Keratinocyte (primary cell): Measurements from ENCODE around the gene ASPHD2. TPM values are rescaled to one million over a fixed set of nuclear protein-coding genes. Genes with fewer than 3 reads are reported as not detected.
"Not testable (repeated sequence)": the region's sequence is repeated elsewhere in the genome, so short reads cannot be mapped to it uniquely, and the experiment has no call there.

Source experiments
- DNase-seq: peaks from one replicate; pipeline ENCODE4 v3.0.0-alpha.2; 2011; ENCODE audit warnings: low read depth, missing footprints, low spot score
- FAIRE-seq: peaks from 2 replicates; lab custom pipeline; 2011; peaks lifted over from hg19 to GRCh38; lab: Jason Lieb, UNC
- H2AFZ ChIP-seq: 2 replicates; pipeline ENCODE4 v1.6.0; 2012; ENCODE audit warnings: low read length, control low read depth, inconsistent platforms; ENCODE audit not compliant: control insufficient read depth
- H3K27ac ChIP-seq: 2 replicates; pipeline ENCODE4 v1.5.1; 2011; ENCODE audit warnings: low read length; ENCODE audit not compliant: control insufficient read depth, insufficient read depth
- H3K27me3 ChIP-seq: 3 replicates; pipeline ENCODE4 v1.6.0; 2011; ENCODE audit warnings: low read length; ENCODE audit not compliant: control insufficient read depth, insufficient read depth; ENCODE audit errors: extremely low read depth
- H3K36me3 ChIP-seq, 2 experiments: 2 replicates in 1 of 2; 3 replicates in 1 of 2; pipeline ENCODE4 v1.5.1; 2011; ENCODE audit warnings: low read length in 2 of 2, mild to moderate bottlenecking in 1 of 2; ENCODE audit not compliant: control insufficient read depth in 2 of 2, insufficient read depth in 2 of 2; ENCODE audit errors: extremely low read depth in 1 of 2
- H3K4me1 ChIP-seq: 3 replicates; pipeline ENCODE4 v1.5.1; 2011; ENCODE audit warnings: low read length; ENCODE audit not compliant: control insufficient read depth, insufficient read depth; ENCODE audit errors: extremely low read depth
- H3K4me2 ChIP-seq: 3 replicates; pipeline ENCODE4 v1.6.0; 2011; ENCODE audit warnings: low read depth, low read length; ENCODE audit not compliant: control insufficient read depth, insufficient read depth; ENCODE audit errors: extremely low read depth
- H3K4me3 ChIP-seq, 3 experiments: fragments of 200-600 bp in 1 of 3; sonication (generic) in 1 of 3; 2 replicates in 2 of 3; 3 replicates in 1 of 3; pipeline ENCODE4 v1.5.1; 2011 to 2016; ENCODE audit warnings: low read length in 3 of 3, mild to moderate bottlenecking in 3 of 3, control low read depth in 2 of 3, inconsistent platforms in 1 of 3, low read depth in 1 of 3, mixed read lengths in 1 of 3, mixed run types in 1 of 3, moderate library complexity in 1 of 3; ENCODE audit not compliant: control insufficient read depth in 2 of 3, insufficient read depth in 2 of 3; ENCODE audit errors: extremely low read depth in 1 of 3
- H3K79me2 ChIP-seq: 2 replicates; pipeline ENCODE4 v1.6.0; 2012; ENCODE audit warnings: low read length; ENCODE audit not compliant: control insufficient read depth, insufficient read depth
- H3K9ac ChIP-seq: 3 replicates; pipeline ENCODE4 v1.6.0; 2011; ENCODE audit warnings: low read length; ENCODE audit not compliant: control insufficient read depth, insufficient read depth; ENCODE audit errors: extremely low read depth
- H3K9me1 ChIP-seq: 3 replicates; pipeline ENCODE4 v1.6.0; 2011; ENCODE audit warnings: low read length; ENCODE audit not compliant: control insufficient read depth, insufficient read depth; ENCODE audit errors: extremely low read depth
- H3K9me3 ChIP-seq: 2 replicates; pipeline ENCODE4 v1.5.1; 2012; ENCODE audit warnings: low read depth, low read length; ENCODE audit not compliant: control insufficient read depth
- H4K20me1 ChIP-seq: 3 replicates; pipeline ENCODE4 v1.6.0; 2011; ENCODE audit warnings: low read length; ENCODE audit not compliant: control insufficient read depth, insufficient read depth; ENCODE audit errors: extremely low read depth
- EZH2 ChIP-seq: IDR thresholded peaks from one replicate; pipeline ENCODE4 v1.6.1; 2012; ENCODE audit warnings: inconsistent platforms, mild to moderate bottlenecking, low read length, moderate library complexity
- dilution Hi-C: fragments of 300-500 bp; cut with MboI; formaldehyde crosslinking; loops from one replicate; pipeline ENCODE4 v1.7.0; 2020; ENCODE audit warnings: low sequenced_read_pairs; ENCODE audit not compliant: extremely low pct_ligation_motif_present
- polyA plus RNA-seq, 5 experiments: library from polyadenylated mRNA; depleted of rRNA in 3 of 5; stranded (reverse) in 3 of 5; stranded (forward) in 1 of 5; unstranded in 1 of 5; fragments of >200 nt; gene quantifications; 1 replicate in 1 of 5; 2 replicates in 3 of 5; 3 replicates in 1 of 5; pipeline versions ENCODE4 v1.2.1 to v1.2.3, GENCODE V29; 2011 to 2012; ENCODE audit warnings: missing spikeins in 2 of 5, low read depth in 1 of 5, low replicate concordance in 1 of 5
- TF ChIP-seq, protein P1 (sequence below), 3 experiments: IDR thresholded peaks in 1 of 3; conservative IDR thresholded peaks in 1 of 3; optimal IDR thresholded peaks in 1 of 3; 2 replicates in 2 of 3; 3 replicates in 1 of 3; pipeline versions ENCODE3 to v1.5.1; 2011; ENCODE audit warnings: low read length in 3 of 3, mild to moderate bottlenecking in 3 of 3, moderate library complexity in 2 of 3, control low read depth in 1 of 3, inconsistent platforms in 1 of 3; ENCODE audit not compliant: insufficient read depth in 2 of 3; ENCODE audit errors: extremely low read depth in 1 of 3

The ASPHD2 gene
- polyA plus RNA-seq, 1 donor (not counting 4 experiments of a cell fraction or from before 2014, with no cell fraction given), result 3.5 TPM

DNA sequence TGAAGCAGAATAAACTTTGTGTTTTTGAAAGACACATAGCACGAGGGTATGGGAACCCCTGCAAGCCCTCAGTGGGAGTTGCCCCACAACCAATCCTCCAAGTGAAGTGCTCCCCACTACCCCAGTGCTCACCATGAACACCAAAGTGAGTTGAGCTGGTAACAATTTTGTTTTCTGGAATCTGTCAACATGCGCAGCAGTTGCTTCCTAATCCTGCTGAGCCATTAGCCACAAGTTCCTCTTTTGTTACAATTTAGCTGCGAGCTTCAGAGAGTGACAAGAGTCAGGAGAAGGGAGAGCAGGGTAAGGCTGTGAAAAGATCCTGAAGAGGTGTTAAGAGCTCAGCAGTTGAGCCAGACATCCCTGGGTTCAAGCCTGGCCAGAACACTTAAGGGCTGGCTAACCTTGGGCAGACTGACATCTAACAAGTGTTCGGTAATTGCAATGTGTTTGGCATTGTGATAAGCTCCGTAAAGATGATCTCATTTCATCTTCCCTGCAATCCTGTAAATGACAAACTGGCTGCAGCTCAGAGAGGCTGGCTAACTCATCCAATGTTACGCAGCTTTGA, 24.1 kb upstream of the ASPHD2 start:
- DNase-seq (no peak), FAIRE-seq (no peak)
- TF ChIP-seq, protein P1, sequence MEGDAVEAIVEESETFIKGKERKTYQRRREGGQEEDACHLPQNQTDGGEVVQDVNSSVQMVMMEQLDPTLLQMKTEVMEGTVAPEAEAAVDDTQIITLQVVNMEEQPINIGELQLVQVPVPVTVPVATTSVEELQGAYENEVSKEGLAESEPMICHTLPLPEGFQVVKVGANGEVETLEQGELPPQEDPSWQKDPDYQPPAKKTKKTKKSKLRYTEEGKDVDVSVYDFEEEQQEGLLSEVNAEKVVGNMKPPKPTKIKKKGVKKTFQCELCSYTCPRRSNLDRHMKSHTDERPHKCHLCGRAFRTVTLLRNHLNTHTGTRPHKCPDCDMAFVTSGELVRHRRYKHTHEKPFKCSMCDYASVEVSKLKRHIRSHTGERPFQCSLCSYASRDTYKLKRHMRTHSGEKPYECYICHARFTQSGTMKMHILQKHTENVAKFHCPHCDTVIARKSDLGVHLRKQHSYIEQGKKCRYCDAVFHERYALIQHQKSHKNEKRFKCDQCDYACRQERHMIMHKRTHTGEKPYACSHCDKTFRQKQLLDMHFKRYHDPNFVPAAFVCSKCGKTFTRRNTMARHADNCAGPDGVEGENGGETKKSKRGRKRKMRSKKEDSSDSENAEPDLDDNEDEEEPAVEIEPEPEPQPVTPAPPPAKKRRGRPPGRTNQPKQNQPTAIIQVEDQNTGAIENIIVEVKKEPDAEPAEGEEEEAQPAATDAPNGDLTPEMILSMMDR (optimal IDR thresholded peaks at IDR 0.05 in 1 of 3, IDR thresholded peaks at IDR 0.05 in 1 of 3, conservative IDR thresholded peaks at IDR 0.05 in 1 of 3; ENCODE audit: extremely low read depth in 1 of 3, insufficient read depth in 2 of 3, low read length in 3 of 3), result no peak
- TF ChIP-seq EZH2, result no peak
- Histone ChIP-seq H3K9me1 (no peaks in the 10 kb centered on the region), H3K27me3 (no peaks in the 10 kb centered on the region), H4K20me1 (no peaks in the 10 kb centered on the region), H3K4me2 (no peak overlapping the region), H3K4me1 (no peaks in the 10 kb centered on the region), H3K4me3 (no peak overlapping the region), H3K79me2 (no peaks in the 10 kb centered on the region), H2AFZ (no peak overlapping the region), H3K36me3 (no peaks in the 10 kb centered on the region), H3K9me3 (no peaks in the 10 kb centered on the region), H3K9ac (no peak overlapping the region), H3K27ac (no peak overlapping the region)
- dilution Hi-C loops, result no loop called here

- FAIRE-seq (no peak), DNase-seq (no peak)
- Histone ChIP-seq H4K20me1 (no peaks in the 10 kb centered on the region), H3K4me1 (no peaks in the 10 kb centered on the region), H3K4me2 (no peak overlapping the region), H2AFZ (no peak overlapping the region), H3K9me3 (no peaks in the 10 kb centered on the region), H3K9me1 (no peaks in the 10 kb centered on the region), H3K9ac (no peak overlapping the region), H3K36me3 (no peaks in the 10 kb centered on the region), H3K27me3 (no peaks in the 10 kb centered on the region), H3K79me2 (no peaks in the 10 kb centered on the region), H3K4me3 (no peak overlapping the region), H3K27ac (no peak overlapping the region)
- dilution Hi-C loops, result no loop called here
- no peak for TF ChIP-seq EZH2
- TF ChIP-seq, protein P1 (optimal IDR thresholded peaks at IDR 0.05 in 1 of 3, IDR thresholded peaks at IDR 0.05 in 1 of 3, conservative IDR thresholded peaks at IDR 0.05 in 1 of 3; ENCODE audit: extremely low read depth in 1 of 3, insufficient read depth in 2 of 3, low read length in 3 of 3), result no peak
These were observed 22.9 kb upstream of the ASPHD2 start for GRCh38 chr22:26406118-26406517.

- H3K9me1 ChIP-seq, H3K27me3 ChIP-seq, DNase-seq, H2AFZ ChIP-seq, FAIRE-seq, H3K4me3 ChIP-seq, H3K36me3 ChIP-seq, H3K9me3 ChIP-seq, H4K20me1 ChIP-seq, H3K4me2 ChIP-seq, H3K9ac ChIP-seq, H3K79me2 ChIP-seq, H3K27ac ChIP-seq, dilution Hi-C loops, H3K4me1 ChIP-seq: not testable (repeated sequence)
These were observed 20.4 kb upstream of the ASPHD2 start for GRCh38 chr22:26408562-26409220.
